ENCODE measurements around the gene RPL29.

DNA sequence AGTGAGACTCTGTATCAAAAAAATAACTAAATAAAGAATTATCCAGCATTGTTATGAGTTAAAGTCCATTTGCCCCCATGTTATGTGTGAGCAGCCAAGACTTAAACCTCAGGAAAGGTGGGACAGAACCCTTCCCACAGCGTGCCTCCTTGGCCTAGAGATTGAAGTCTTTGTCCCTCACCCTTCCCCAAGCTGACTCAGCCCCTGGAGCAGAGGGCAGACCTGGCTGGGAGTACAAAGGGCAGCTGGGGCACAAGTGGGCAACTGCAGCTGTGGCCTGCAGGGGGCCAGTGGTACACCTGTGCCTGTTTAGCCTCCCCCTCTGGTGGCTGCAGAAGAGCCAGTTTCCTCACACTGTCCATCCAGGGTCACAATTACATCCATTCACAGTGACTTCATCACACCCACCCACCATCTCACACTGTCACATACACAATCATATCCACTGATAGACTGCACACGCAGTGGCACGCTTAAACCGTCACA, 13.3 kb downstream of the RPL29 start:
- TF ChIP-seq POLR2A (IDR thresholded peaks at IDR 0.05; ENCODE audit: low read depth, low read length) (no peak), POLR2AphosphoS5 (IDR thresholded peaks at IDR 0.05; ENCODE audit: low read depth, low read length) (no peak; the same call in 1 of the 2 replicates), POU2F2 (IDR thresholded peaks at IDR 0.05; ENCODE audit: low read depth, low read length) (no peak), SPI1 (IDR thresholded peaks at IDR 0.05; ENCODE audit: low read depth, low read length) (no peak), TAF1 (IDR thresholded peaks at IDR 0.05; ENCODE audit: low read depth, low read length) (no peak)
